Keratinocyte (primary cell): Measurements from ENCODE around the gene UBXN2A. TPM values are rescaled to one million over a fixed set of nuclear protein-coding genes. Genes with fewer than 3 reads are reported as not detected.
A peak's percentile ranks its signal among the peaks of the same experiment; 100 is the strongest.

Experiments
- DNase-seq: peaks from one replicate; pipeline ENCODE4 v3.0.0-alpha.2; 2011; ENCODE audit warnings: low read depth, missing footprints, low spot score
- FAIRE-seq: peaks from 2 replicates; lab custom pipeline; 2011; peaks lifted over from hg19 to GRCh38; lab: Jason Lieb, UNC
- H2AFZ ChIP-seq: 2 replicates; pipeline ENCODE4 v1.6.0; 2012; ENCODE audit warnings: low read length, control low read depth, inconsistent platforms; ENCODE audit not compliant: control insufficient read depth
- H3K27ac ChIP-seq: 2 replicates; pipeline ENCODE4 v1.5.1; 2011; ENCODE audit warnings: low read length; ENCODE audit not compliant: control insufficient read depth, insufficient read depth
- H3K27me3 ChIP-seq: 3 replicates; pipeline ENCODE4 v1.6.0; 2011; ENCODE audit warnings: low read length; ENCODE audit not compliant: control insufficient read depth, insufficient read depth; ENCODE audit errors: extremely low read depth
- H3K36me3 ChIP-seq, 2 experiments: 2 replicates in 1 of 2; 3 replicates in 1 of 2; pipeline ENCODE4 v1.5.1; 2011; ENCODE audit warnings: low read length in 2 of 2, mild to moderate bottlenecking in 1 of 2; ENCODE audit not compliant: control insufficient read depth in 2 of 2, insufficient read depth in 2 of 2; ENCODE audit errors: extremely low read depth in 1 of 2
- H3K4me1 ChIP-seq: 3 replicates; pipeline ENCODE4 v1.5.1; 2011; ENCODE audit warnings: low read length; ENCODE audit not compliant: control insufficient read depth, insufficient read depth; ENCODE audit errors: extremely low read depth
- H3K4me2 ChIP-seq: 3 replicates; pipeline ENCODE4 v1.6.0; 2011; ENCODE audit warnings: low read depth, low read length; ENCODE audit not compliant: control insufficient read depth, insufficient read depth; ENCODE audit errors: extremely low read depth
- H3K4me3 ChIP-seq, 3 experiments: fragments of 200-600 bp in 1 of 3; sonication (generic) in 1 of 3; 2 replicates in 2 of 3; 3 replicates in 1 of 3; pipeline ENCODE4 v1.5.1; 2011 to 2016; ENCODE audit warnings: low read length in 3 of 3, mild to moderate bottlenecking in 3 of 3, control low read depth in 2 of 3, inconsistent platforms in 1 of 3, low read depth in 1 of 3, mixed read lengths in 1 of 3, mixed run types in 1 of 3, moderate library complexity in 1 of 3; ENCODE audit not compliant: control insufficient read depth in 2 of 3, insufficient read depth in 2 of 3; ENCODE audit errors: extremely low read depth in 1 of 3
- H3K79me2 ChIP-seq: 2 replicates; pipeline ENCODE4 v1.6.0; 2012; ENCODE audit warnings: low read length; ENCODE audit not compliant: control insufficient read depth, insufficient read depth
- H3K9ac ChIP-seq: 3 replicates; pipeline ENCODE4 v1.6.0; 2011; ENCODE audit warnings: low read length; ENCODE audit not compliant: control insufficient read depth, insufficient read depth; ENCODE audit errors: extremely low read depth
- H3K9me1 ChIP-seq: 3 replicates; pipeline ENCODE4 v1.6.0; 2011; ENCODE audit warnings: low read length; ENCODE audit not compliant: control insufficient read depth, insufficient read depth; ENCODE audit errors: extremely low read depth
- H3K9me3 ChIP-seq: 2 replicates; pipeline ENCODE4 v1.5.1; 2012; ENCODE audit warnings: low read depth, low read length; ENCODE audit not compliant: control insufficient read depth
- H4K20me1 ChIP-seq: 3 replicates; pipeline ENCODE4 v1.6.0; 2011; ENCODE audit warnings: low read length; ENCODE audit not compliant: control insufficient read depth, insufficient read depth; ENCODE audit errors: extremely low read depth
- EZH2 ChIP-seq: IDR thresholded peaks from one replicate; pipeline ENCODE4 v1.6.1; 2012; ENCODE audit warnings: inconsistent platforms, mild to moderate bottlenecking, low read length, moderate library complexity
- dilution Hi-C: fragments of 300-500 bp; cut with MboI; formaldehyde crosslinking; loops from one replicate; pipeline ENCODE4 v1.7.0; 2020; ENCODE audit warnings: low sequenced_read_pairs; ENCODE audit not compliant: extremely low pct_ligation_motif_present
- polyA minus RNA-seq, 3 experiments: library from RNA; depleted of rRNA, polyadenylated mRNA; stranded (reverse); fragments of >200 nt; gene quantifications; 1 replicate in 1 of 3; 2 replicates in 1 of 3; 3 replicates in 1 of 3; pipeline ENCODE4 v1.2.3, GENCODE V29; 2011
- polyA plus RNA-seq, 5 experiments: library from polyadenylated mRNA; depleted of rRNA in 3 of 5; stranded (reverse) in 3 of 5; stranded (forward) in 1 of 5; unstranded in 1 of 5; fragments of >200 nt; gene quantifications; 1 replicate in 1 of 5; 2 replicates in 3 of 5; 3 replicates in 1 of 5; pipeline versions ENCODE4 v1.2.1 to v1.2.3, GENCODE V29; 2011 to 2012; ENCODE audit warnings: missing spikeins in 2 of 5, low read depth in 1 of 5, low replicate concordance in 1 of 5
- TF ChIP-seq, protein P1 (sequence below), 3 experiments: IDR thresholded peaks in 1 of 3; conservative IDR thresholded peaks in 1 of 3; optimal IDR thresholded peaks in 1 of 3; 2 replicates in 2 of 3; 3 replicates in 1 of 3; pipeline versions ENCODE3 to v1.5.1; 2011; ENCODE audit warnings: low read length in 3 of 3, mild to moderate bottlenecking in 3 of 3, moderate library complexity in 2 of 3, control low read depth in 1 of 3, inconsistent platforms in 1 of 3; ENCODE audit not compliant: insufficient read depth in 2 of 3; ENCODE audit errors: extremely low read depth in 1 of 3

UBXN2A gene, protein sequence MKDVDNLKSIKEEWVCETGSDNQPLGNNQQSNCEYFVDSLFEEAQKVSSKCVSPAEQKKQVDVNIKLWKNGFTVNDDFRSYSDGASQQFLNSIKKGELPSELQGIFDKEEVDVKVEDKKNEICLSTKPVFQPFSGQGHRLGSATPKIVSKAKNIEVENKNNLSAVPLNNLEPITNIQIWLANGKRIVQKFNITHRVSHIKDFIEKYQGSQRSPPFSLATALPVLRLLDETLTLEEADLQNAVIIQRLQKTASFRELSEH
- polyA plus RNA-seq (5.7 to 11.7 TPM (median 10.1 TPM) in 3 replicates), polyA minus RNA-seq (2.0 to 4.3 TPM (median 2.5 TPM) in 3 replicates)
- polyA plus RNA-seq (2011; ENCODE audit: low read depth): 25.4 TPM
- 8.0 and 13.9 TPM in 2 replicates for polyA plus RNA-seq (2011; cell fraction: cytosol; rRNA removed)
- polyA plus RNA-seq (2011; cell fraction: nucleus; rRNA removed): 5.3 and 5.7 TPM in 2 replicates
- 10.3 and 11.8 TPM in 2 replicates for polyA plus RNA-seq (2012; ENCODE audit: low replicate concordance)
- 4.8 TPM for polyA minus RNA-seq (2011; cell fraction: cytosol; rRNA and poly(A)+ RNA removed)
- 2.8 and 4.3 TPM in 2 replicates for polyA minus RNA-seq (2011; cell fraction: nucleus; rRNA and poly(A)+ RNA removed)

DNA sequence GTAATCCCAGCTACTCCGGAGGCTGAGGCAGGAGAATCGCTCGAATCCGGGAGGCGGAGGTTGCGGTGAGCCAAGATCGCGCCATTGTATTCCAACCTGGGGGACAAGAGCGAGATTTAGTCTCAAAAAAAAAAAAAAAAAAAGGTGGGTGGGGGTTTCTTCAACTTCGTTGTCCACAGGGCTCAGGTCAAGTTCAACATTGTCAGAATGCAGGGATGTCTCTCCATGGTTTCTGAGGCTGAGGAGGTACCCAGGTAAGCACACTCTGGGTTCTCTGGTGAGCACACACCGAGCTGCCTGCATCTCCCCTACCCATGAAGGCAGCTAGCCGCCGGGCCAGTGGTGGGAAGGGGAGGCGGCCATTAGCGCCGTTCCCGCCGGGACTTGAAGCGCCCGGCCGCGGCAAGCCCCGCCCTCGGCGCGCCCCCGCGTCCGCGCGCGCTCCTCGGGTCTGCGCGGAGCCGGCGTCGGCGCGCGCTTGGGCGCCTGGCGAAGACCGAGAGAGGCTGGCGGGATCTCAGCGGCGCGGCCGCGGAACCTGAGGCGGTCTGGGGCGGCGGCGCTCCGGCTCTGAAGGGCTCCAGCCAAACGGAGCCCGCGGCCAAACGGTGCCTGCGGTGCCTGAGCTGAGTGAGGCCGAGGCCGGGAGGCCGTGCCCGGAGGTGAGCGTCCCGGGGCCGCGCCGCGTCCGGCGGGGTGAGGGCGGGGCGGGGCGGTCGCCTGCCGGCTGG, at the start of gene UBXN2A:
TSS of gene UBXN2A (plus strand) at position 477 of the 731 bp plus-strand sequence. CDS start 17,852 bp downstream, outside the sequence.
- Histone ChIP-seq H3K36me3 (no peaks in the 10 kb centered on the region), H3K4me3 (peak within 1 kb of the TSS; percentile 83 to 87 (median 86)), H3K4me2 (peak within 1 kb of the TSS; percentile 96), H3K9me1 (peaks cover 3% of the 10 kb centered on the region), H3K27me3 (no peaks in the 10 kb centered on the region), H3K4me1 (peaks cover 13% of the 10 kb centered on the region), H3K9ac (peak within 1 kb of the TSS; percentile 91), H3K9me3 (no peaks in the 10 kb centered on the region), H4K20me1 (no peaks in the 10 kb centered on the region), H2AFZ (peak within 1 kb of the TSS; percentile 100), H3K27ac (peak within 1 kb of the TSS; percentile 86), H3K79me2 (peaks cover 39% of the 10 kb centered on the region)
- no peak for DNase-seq
- TF ChIP-seq, protein P1, sequence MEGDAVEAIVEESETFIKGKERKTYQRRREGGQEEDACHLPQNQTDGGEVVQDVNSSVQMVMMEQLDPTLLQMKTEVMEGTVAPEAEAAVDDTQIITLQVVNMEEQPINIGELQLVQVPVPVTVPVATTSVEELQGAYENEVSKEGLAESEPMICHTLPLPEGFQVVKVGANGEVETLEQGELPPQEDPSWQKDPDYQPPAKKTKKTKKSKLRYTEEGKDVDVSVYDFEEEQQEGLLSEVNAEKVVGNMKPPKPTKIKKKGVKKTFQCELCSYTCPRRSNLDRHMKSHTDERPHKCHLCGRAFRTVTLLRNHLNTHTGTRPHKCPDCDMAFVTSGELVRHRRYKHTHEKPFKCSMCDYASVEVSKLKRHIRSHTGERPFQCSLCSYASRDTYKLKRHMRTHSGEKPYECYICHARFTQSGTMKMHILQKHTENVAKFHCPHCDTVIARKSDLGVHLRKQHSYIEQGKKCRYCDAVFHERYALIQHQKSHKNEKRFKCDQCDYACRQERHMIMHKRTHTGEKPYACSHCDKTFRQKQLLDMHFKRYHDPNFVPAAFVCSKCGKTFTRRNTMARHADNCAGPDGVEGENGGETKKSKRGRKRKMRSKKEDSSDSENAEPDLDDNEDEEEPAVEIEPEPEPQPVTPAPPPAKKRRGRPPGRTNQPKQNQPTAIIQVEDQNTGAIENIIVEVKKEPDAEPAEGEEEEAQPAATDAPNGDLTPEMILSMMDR (optimal IDR thresholded peaks at IDR 0.05 in 1 of 3, IDR thresholded peaks at IDR 0.05 in 1 of 3, conservative IDR thresholded peaks at IDR 0.05 in 1 of 3; ENCODE audit: extremely low read depth in 1 of 3, insufficient read depth in 2 of 3, low read length in 3 of 3): no peak
- TF ChIP-seq EZH2: no peak
- dilution Hi-C loops: no loop called here
- no peak for FAIRE-seq

DNA sequence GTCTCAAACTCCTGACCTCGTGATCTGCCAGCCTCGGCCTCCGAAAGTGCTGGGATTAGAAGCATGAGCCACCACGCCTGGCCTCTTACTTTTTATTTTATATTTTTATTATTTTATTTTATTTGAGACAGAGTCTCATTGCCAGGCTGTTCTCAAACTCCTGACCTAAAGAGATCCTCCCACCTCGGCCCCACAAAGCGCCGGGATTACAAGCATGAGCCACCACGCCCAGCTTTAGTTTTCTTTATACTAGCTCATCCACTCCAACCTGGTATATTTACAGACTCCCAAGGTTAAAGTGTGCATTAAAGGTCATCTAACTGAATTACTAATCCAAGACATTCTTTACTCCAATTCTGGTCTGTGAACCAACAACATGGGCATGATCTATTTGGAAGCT, 40.1 kb upstream of the UBXN2A start:
- dilution Hi-C loops: no loop called here
- H3K9me1 ChIP-seq: no peaks in the 10 kb centered on the region
- DNase-seq (no peak), FAIRE-seq (no peak)
- peak overlapping the region in 1 of 3 experiments; percentile 73 for H3K4me3 ChIP-seq
- peak overlapping the region; percentile 72 for H3K9ac ChIP-seq
- no peaks in the 10 kb centered on the region for H3K27me3 ChIP-seq
- H3K27ac ChIP-seq: peak overlapping the region; percentile 93
- peaks cover 7% of the 10 kb centered on the region for H4K20me1 ChIP-seq
- no peak for TF ChIP-seq EZH2
- TF ChIP-seq, protein P1 (optimal IDR thresholded peaks at IDR 0.05 in 1 of 3, IDR thresholded peaks at IDR 0.05 in 1 of 3, conservative IDR thresholded peaks at IDR 0.05 in 1 of 3; ENCODE audit: extremely low read depth in 1 of 3, insufficient read depth in 2 of 3, low read length in 3 of 3): no peak
- no peaks in the 10 kb centered on the region for H3K36me3 ChIP-seq
- peak overlapping the region; percentile 40 for H2AFZ ChIP-seq
- peak overlapping the region; percentile 95 for H3K4me2 ChIP-seq
- no peaks in the 10 kb centered on the region for H3K9me3 ChIP-seq
- H3K79me2 ChIP-seq: peaks cover 31% of the 10 kb centered on the region
- H3K4me1 ChIP-seq: peaks cover 26% of the 10 kb centered on the region
